GDM1 (cell line): Measurements from ENCODE around the gene TMCC1.
"Not testable (repeated sequence)": the region's sequence is repeated elsewhere in the genome, so short reads cannot be mapped to it uniquely, and the experiment has no call there.

Source experiments
- DNase-seq: peaks from one replicate; lab custom pipeline; 2025; lab: John Stamatoyannopoulos, UW

Gene TMCC1

DNA sequence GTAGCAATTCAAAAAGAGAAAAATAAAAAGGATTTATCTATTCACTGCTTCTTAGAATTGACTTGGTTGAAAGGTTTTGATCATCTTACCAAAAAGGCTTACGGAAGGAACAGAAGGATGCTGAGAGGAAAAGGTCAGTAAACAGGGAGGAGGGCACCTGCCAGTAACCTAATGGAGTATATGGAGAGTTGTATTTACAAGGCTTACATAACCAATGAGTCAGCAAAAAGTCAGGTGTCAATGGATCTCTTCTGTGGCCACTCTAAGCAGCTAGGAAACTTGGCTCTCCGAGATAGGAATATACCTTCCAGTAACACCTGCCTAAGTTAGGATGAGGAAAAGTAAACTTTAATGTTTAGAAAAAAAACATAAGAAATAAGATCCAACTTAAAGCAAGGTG, 206.6 kb downstream of the TMCC1 start:
- DNase-seq: no peak

GRCh38 chr3:129684270-129684669, 209.2 kb downstream of the TMCC1 start:
- no peak for DNase-seq

DNA sequence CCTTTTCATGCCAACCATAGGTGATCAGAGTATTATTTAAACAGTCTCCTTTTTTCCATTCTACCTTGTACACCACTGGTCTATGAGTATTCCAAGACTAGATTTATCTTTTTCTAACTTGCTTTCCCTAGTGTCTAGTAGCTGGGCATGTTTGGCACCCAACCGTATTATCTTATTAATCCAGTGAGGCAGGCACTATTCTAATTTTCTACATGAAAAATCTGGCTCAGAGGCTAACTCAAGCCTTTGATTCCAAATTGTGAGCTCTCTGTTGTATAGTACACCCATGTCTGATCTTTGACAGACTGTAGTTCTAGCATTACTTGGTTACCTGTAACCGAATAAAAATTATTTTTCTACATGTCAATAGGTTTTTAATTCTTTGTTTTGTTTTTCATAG, 210.3 kb downstream of the TMCC1 start:
- no peak for DNase-seq

DNA sequence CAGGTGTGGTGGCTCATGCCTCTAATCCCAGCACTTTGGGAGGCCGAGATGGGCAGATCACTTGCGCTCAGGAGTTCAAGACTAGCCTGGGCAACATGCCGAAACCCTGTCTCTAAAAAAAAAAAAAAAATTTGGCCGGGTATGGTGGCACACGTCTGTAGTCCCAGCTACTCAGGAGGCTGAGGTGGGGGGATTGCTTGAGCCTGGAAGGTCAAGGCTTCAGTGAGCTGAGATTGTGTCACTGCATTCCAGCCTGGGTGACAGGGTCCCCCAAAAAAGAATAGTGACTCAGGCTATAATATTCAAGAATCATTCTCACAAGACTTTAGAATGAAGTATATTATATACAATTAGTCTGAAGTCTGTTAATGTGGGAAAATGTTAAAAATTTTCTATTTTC, 216.5 kb downstream of the TMCC1 start:
- DNase-seq: no peak

GRCh38 chr3:129674798-129675123, 218.8 kb downstream of the TMCC1 start:
- not testable (repeated sequence) for DNase-seq

- no peak for DNase-seq
Observed at GRCh38 chr3:129673897-129674797, 219.4 kb downstream of the TMCC1 start.

DNA sequence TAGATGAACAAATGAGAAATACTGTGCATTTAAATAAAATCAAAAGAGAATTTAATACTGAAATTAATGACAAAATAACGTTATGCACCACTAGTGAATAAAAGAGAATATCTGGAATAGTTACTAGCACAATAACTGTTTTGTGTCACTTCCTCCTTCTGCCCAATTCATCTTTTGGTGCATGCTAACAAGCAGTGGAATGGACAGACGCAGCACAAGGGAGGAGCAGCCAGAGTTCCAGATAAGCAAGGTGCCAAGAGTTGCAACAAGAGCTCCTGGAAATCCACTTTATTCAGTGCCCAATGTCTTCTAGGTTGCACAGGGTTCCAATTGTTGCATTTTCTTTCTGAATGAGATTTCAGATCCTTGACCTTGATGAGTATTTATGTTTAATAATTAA, 220.5 kb downstream of the TMCC1 start:
- DNase-seq: no peak

DNA sequence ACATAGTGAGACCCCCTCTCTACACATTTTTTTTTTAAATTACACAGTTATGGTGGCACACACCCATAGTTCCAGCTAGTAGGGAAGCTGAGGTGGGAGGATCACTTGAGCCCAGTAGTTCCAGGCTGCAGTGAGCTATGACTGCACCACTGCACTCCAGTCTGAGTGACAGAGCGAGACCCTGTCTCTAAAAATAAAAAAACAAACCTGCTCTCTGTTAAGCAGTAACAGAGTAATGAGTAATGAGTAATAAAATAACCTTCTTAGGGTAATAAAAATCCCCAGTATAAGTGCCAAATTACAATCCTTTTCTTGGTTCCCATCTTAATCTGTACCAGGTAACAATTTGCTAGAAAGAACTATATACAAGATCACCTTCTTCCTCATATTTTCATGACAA, 221.1 kb downstream of the TMCC1 start:
- no peak for DNase-seq

DNA sequence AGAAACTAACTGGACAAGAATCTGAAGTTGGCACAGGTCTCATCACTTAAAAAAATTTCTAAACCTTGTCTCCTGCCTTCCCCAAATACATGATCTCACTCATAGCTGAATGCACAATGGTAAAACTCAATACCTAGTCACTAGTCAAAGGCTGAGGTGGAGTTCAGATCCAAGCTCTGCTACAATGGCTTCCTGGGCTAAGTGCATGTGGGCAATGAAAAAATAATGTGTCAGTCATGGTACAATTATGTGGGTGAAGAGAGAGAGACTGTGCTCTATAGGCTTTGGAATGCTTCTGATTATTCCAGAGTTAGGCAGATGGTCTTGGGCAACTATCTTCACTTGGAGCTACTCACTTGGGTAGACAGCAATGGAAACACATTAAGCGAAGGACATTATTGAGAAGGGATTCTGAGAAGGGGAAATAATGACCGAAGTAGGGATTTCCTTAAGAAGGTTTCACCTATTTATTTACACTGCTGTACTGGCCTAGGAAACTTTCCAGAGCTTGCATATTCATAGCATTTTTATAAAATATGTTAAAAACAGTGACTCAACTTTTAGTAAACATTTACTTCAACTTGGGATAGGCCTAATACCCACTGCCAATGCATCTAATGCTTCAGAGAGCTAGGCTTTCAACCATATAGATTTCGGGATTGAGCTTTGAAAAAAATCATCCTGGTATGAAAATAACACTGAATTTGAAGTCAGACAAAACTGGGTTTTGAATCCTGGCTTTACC, 228.3 kb downstream of the TMCC1 start:
- DNase-seq: no peak

DNA sequence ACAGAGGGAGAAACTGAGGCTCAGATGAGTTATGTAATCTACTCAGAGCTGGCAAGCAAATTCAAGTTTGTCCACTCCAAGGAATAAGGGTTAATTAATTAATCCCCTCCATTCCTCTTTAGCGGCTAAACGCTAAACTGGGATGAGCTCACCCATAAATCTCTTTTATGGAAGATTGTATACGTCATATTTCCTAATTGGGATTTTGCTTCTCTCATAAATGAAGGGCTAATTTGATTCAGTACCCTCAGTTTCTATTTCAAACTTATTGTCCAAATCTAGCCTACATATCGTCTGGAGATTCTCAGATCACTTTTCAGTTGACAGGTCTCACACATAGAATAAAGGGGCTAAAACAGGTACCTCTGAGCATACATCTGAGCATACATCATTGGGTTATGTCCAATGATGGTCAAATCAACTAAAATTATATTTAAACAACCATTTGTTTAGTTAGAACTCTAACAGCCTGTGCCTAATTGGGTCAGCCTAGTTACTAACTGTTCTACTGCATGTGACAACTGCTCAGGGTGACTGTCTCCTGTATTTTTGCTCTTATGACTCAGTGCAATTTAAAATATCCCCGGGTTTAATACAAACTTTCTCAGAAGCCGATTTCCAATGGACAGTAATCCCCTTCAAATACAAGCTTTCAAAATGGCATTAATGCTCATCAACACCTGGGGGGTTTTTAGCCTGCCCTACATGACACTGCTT, 229.4 kb downstream of the TMCC1 start:
- DNase-seq: no peak

GRCh38 chr3:129663045-129663446, 230.5 kb downstream of the TMCC1 start:
- no peak for DNase-seq

GRCh38 chr3:129662191-129662608, 231.3 kb downstream of the TMCC1 start:
- DNase-seq: no peak

- DNase-seq: no peak
Observed at GRCh38 chr3:129661766-129662165, 231.7 kb downstream of the TMCC1 start.

DNA sequence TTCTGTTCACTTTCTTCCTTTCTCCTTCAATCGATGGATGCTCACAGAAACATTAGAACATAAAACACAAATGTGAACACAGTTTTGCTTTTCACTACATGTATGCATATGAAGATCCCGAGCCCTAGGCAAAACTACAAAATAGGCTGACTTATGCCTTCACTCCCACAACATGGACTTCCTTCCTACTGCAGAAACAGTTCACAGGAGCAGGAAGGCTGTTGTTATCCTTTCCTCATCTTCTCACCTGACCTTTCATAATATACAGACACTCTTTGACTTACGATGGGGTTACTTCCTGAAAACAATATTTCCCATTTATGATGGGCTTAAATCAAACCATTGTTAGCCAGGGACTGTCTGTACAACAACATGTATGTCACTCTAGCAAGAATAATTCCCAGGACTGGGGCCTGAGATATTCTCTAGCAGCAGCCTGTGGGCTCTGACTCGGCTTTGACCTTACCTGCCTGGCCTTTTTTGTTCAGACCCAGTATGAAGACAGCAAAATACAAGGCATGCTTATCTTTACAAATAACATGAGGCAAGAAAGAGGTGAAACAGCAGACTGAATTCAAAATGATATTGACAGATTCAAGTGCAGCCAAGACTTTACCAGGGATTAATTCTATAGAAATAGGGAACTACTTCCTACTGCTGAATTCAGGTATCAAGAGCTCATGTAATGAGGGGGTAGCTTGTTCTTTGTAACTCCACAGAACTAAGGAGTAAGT, 235.2 kb downstream of the TMCC1 start:
- no peak for DNase-seq

- DNase-seq: no peak
Observed at GRCh38 chr3:129657261-129658046, 236.1 kb downstream of the TMCC1 start.

DNA sequence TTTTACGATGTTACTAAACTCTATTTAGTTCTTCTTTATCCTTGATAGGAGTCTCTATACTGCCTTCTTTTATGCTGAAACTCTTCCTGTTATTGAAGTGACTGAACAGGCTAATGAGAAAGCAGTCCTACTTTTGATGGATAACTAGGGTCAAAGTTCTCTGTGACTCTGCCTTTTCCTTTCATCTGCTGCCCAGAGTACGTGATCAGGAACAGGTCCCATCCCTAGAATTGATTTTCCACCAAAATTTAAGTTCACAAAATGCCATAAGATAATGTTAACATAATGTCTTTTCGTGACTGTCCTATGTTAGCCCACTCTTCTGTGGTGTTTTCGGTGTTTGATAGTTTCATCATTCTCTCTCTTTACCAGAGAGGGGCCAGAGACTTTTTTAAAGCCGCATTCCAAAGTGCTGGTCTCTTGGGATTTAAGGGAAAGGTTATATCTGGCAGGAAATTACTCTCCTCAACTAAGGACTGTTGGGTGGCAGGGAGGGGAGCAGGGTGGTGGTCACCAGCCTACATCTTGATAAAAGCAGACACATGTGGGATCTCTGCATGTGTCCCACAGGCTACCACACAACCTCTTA, 236.8 kb downstream of the TMCC1 start:
- DNase-seq: no peak

- no peak for DNase-seq
Observed at GRCh38 chr3:129655291-129655700, 238.2 kb downstream of the TMCC1 start.

DNA sequence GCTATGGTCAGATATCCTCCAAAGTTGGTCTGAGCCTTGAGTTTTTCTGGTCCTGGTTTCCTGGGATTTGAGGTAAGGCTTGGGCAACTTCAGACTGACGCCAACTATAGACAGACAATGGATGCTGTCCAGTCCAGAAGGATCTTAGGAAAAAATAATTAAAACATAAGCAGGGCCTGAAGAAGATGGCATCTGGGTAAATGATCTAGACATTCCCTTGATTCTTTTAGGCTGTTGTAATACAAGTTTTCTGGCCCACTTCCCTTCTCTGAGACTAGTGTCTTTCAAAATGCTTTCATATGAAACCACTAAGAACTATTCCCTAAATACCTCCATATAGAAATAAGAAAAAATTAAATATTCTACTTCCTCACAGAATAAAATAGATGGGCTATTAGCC, 239.4 kb downstream of the TMCC1 start:
- DNase-seq: no peak

- no peak for DNase-seq
Observed at GRCh38 chr3:129653019-129653418, 240.5 kb downstream of the TMCC1 start.

DNA sequence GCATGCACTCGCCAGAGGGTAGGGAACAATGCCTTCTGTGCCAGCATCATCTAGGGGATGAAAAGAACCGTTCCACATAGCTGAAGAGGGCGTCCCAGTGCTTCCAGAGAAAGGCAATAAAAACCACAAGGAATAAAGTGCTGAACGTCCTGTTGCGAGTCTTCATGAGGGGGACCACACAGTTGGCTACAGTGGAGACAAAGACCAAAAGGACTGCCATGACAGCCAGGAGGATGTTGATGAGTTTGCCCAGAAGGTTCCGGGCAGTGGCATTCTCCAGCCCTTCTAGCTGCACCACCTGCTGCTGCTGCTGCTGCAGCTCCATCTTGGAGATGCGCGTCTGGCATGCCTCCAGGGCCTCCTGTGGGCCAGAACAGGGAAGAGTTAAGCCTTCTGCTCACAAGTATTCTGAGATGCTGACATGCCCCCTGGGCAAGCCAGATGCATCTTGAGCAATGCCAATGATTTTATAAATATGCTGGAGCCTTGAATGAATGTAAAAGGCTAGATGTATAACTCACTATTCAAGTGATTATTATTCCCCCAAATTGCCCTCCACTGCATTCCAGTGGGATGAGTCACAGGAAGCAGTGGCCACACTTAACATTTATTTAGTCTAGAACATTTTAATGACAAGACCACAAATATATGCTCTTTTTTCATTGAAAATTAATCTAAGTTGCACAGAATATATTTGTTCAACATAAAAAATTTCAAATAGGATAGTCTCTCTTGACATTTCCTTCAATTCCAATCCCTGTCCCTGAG, 241.9 kb downstream of the TMCC1 start:
- DNase-seq: no peak
